ENCODE results near the gene MXRA7. TPM values are rescaled to one million over a fixed set of nuclear protein-coding genes. Genes with fewer than 3 reads are reported as not detected.
"Not testable (repeated sequence)": the region's sequence is repeated elsewhere in the genome, so short reads cannot be mapped to it uniquely, and the experiment has no call there.

Gene MXRA7
- total RNA-seq, 1 donor from 2014 or later = 80.6 TPM

DNA sequence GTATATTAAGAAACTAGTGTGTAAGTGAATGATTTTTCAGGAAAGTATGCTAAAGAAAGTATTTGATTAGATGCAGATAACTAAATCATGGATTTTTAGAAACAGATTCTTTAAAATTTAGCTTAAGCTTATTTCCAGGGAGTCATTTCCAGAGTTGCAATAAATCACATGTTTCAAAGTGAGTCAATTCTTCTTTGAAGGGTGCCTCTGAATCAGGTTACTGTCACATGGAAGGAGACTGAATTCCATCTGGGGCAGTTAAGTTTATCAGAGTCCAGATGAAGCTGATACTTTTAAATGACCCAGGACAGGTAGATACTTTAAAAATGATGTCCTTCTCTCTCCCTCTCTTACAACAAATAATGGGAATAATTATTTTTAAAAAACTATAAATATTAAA is 32.2 kb upstream of the MXRA7 start:
- peaks cover 6% of the 10 kb centered on the region for H3K36me3 ChIP-seq (ENCODE audit: control insufficient read depth, insufficient read depth, low read length)
- no peak for DNase-seq (ENCODE audit: low read depth)
- no peak overlapping the region for H3K4me3 ChIP-seq (ENCODE audit: low read depth, low read length)
- no peak for FAIRE-seq
- H3K27me3 ChIP-seq (ENCODE audit: control insufficient read depth, insufficient read depth, low read length) = no peaks in the 10 kb centered on the region
- TF ChIP-seq, protein P1, sequence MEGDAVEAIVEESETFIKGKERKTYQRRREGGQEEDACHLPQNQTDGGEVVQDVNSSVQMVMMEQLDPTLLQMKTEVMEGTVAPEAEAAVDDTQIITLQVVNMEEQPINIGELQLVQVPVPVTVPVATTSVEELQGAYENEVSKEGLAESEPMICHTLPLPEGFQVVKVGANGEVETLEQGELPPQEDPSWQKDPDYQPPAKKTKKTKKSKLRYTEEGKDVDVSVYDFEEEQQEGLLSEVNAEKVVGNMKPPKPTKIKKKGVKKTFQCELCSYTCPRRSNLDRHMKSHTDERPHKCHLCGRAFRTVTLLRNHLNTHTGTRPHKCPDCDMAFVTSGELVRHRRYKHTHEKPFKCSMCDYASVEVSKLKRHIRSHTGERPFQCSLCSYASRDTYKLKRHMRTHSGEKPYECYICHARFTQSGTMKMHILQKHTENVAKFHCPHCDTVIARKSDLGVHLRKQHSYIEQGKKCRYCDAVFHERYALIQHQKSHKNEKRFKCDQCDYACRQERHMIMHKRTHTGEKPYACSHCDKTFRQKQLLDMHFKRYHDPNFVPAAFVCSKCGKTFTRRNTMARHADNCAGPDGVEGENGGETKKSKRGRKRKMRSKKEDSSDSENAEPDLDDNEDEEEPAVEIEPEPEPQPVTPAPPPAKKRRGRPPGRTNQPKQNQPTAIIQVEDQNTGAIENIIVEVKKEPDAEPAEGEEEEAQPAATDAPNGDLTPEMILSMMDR (IDR thresholded peaks at IDR 0.05; ENCODE audit: insufficient read depth, low read length, severe bottlenecking) = no peak

GRCh38 chr17:76740329-76741118 is 29.8 kb upstream of the MXRA7 start:
- no peak overlapping the region for H3K4me3 ChIP-seq (ENCODE audit: low read depth, low read length)
- H3K27me3 ChIP-seq (ENCODE audit: control insufficient read depth, insufficient read depth, low read length) = no peaks in the 10 kb centered on the region
- H3K36me3 ChIP-seq (ENCODE audit: control insufficient read depth, insufficient read depth, low read length) = peaks cover 8% of the 10 kb centered on the region
- TF ChIP-seq, protein P1 (IDR thresholded peaks at IDR 0.05; ENCODE audit: insufficient read depth, low read length, severe bottlenecking) = no peak
- no peak for FAIRE-seq
- no peak for DNase-seq (ENCODE audit: low read depth)

- H3K36me3 ChIP-seq (ENCODE audit: control insufficient read depth, insufficient read depth, low read length); FAIRE-seq; H3K27me3 ChIP-seq (ENCODE audit: control insufficient read depth, insufficient read depth, low read length); DNase-seq (ENCODE audit: low read depth); H3K4me3 ChIP-seq (ENCODE audit: low read depth, low read length): not testable (repeated sequence)
Measured at GRCh38 chr17:76739568-76740115, 28.9 kb upstream of the MXRA7 start.

DNA sequence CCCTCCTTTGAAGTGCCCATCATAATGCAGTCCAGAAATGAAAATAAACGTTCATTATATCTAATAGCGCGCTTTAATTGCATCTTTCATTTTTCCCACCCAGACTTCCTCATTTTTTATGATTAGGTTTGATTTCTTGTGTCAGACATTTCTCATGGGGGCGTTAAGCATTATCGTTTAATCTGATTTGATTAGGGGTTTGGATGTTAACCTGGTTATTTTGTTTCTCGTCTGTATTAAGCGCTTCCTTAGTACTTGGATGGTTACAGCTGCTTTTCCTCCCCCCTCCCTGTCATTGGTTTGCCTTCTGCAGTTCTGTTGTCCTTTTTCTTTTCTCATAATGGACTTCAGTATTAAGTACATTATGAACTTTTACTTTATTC is 27.7 kb upstream of the MXRA7 start:
- FAIRE-seq (no peak), DNase-seq (ENCODE audit: low read depth) (no peak)
- Histone ChIP-seq H3K36me3 (ENCODE audit: control insufficient read depth, insufficient read depth, low read length) (peaks cover 8% of the 10 kb centered on the region), H3K27me3 (ENCODE audit: control insufficient read depth, insufficient read depth, low read length) (no peaks in the 10 kb centered on the region), H3K4me3 (ENCODE audit: low read depth, low read length) (peak overlapping the region; percentile 84)
- TF ChIP-seq, protein P1 (IDR thresholded peaks at IDR 0.05; ENCODE audit: insufficient read depth, low read length, severe bottlenecking) = no peak

DNA sequence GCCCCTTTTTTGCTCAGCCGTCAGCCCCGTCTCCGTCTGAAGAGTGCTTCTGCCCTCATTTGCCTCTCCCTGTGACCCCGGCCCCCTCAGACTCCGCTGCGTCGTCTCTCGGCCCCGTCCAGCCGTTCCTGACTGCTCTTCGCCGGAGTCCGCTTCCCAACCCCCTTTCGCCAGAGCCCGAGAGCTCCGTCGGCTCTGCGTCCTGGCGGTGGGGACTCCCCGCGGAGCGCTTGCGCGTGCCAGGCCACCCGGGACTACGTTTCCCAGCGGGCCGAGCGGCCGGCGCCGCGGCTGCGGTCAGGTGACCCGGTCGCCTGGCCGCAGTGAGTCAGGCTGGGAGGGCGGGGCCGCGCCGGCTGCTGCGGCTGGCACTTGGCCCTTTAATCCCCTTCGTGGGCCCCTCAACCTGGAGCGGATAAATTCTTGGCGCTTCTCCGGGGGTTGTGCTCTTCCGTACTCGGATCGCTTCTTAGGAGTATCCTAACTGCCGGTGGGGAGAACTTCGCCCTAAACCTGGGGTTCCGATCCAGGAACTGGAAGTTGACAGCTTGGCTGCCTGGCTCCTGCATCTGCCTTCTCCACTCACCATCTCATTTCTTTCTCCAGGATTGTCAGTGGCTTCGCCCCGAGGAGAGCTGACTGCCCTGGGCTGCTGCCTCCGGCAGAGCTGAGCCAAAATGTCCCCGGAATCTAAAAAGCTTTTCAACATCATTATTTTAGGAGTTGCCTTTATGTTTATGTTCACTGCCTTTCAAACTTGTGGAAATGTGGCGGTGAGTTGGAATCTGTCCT is 27.1 kb upstream of the MXRA7 start, which contains the start of gene MFSD11:
TSS of gene MFSD11 (plus strand) at position 444 of the 792 bp plus-strand sequence. CDS start at position 678, 234 bp downstream.
- peaks cover 9% of the 10 kb centered on the region for H3K36me3 ChIP-seq (ENCODE audit: control insufficient read depth, insufficient read depth, low read length)
- FAIRE-seq = no peak
- peak within 1 kb of the TSS; percentile 100 for H3K4me3 ChIP-seq (ENCODE audit: low read depth, low read length)
- DNase-seq (ENCODE audit: low read depth) = peak; percentile 85
- TF ChIP-seq, protein P1 (IDR thresholded peaks at IDR 0.05; ENCODE audit: insufficient read depth, low read length, severe bottlenecking) = no peak
- H3K27me3 ChIP-seq (ENCODE audit: control insufficient read depth, insufficient read depth, low read length) = no peaks in the 10 kb centered on the region

GRCh38 chr17:76737082-76737675 is 26.4 kb upstream of the MXRA7 start, which contains the start of gene SRSF2:
TSS of gene SRSF2 (minus strand) at chr17:76737331. CDS start at chr17:76737160, 171 bp downstream.
- TF ChIP-seq, protein P1 (IDR thresholded peaks at IDR 0.05; ENCODE audit: insufficient read depth, low read length, severe bottlenecking) = no peak
- DNase-seq (ENCODE audit: low read depth) (peak; percentile 90), FAIRE-seq (no peak)
- H3K4me3 ChIP-seq (ENCODE audit: low read depth, low read length) = peak within 1 kb of the TSS; percentile 100
- H3K36me3 ChIP-seq (ENCODE audit: control insufficient read depth, insufficient read depth, low read length) = peaks cover 9% of the 10 kb centered on the region
- H3K27me3 ChIP-seq (ENCODE audit: control insufficient read depth, insufficient read depth, low read length) = no peaks in the 10 kb centered on the region

All from bronchial epithelial cell (primary cell).